ENCODE data around the gene MIF.
"Not testable (repeated sequence)": the region's sequence is repeated elsewhere in the genome, so short reads cannot be mapped to it uniquely, and the experiment has no call there.

The MIF gene

GRCh38 chr22:23903328-23903971 lies 9.3 kb downstream of the MIF start:
- no peak for DNase-seq (ENCODE audit: low spot score)

GRCh38 chr22:23904573-23905254 lies 10.5 kb downstream of the MIF start:
- DNase-seq (ENCODE audit: low spot score) = no peak

GRCh38 chr22:23906641-23907040 lies 12.5 kb downstream of the MIF start:
- no peak for DNase-seq (ENCODE audit: low spot score)

GRCh38 chr22:23907423-23907822 lies 13.2 kb downstream of the MIF start:
- DNase-seq (ENCODE audit: low spot score) = not testable (repeated sequence)

GRCh38 chr22:23908587-23909205 lies 14.5 kb downstream of the MIF start:
- DNase-seq (ENCODE audit: low spot score) = no peak

- no peak for DNase-seq (ENCODE audit: low spot score)
Measured at GRCh38 chr22:23909296-23909898, 15.2 kb downstream of the MIF start.

GRCh38 chr22:23910496-23911190 lies 16.5 kb downstream of the MIF start:
- no peak for DNase-seq (ENCODE audit: low spot score)

- no peak for DNase-seq (ENCODE audit: low spot score)
Measured at GRCh38 chr22:23911318-23911980, 17.3 kb downstream of the MIF start.

- no peak for DNase-seq (ENCODE audit: low spot score)
Measured at GRCh38 chr22:23912293-23912903, 18.2 kb downstream of the MIF start.

GRCh38 chr22:23913306-23913660 lies 19.1 kb downstream of the MIF start:
- DNase-seq (ENCODE audit: low spot score) = no peak

- DNase-seq (ENCODE audit: low spot score) = peak; percentile 98
Measured at GRCh38 chr22:23913661-23914353, 19.6 kb downstream of the MIF start.

GRCh38 chr22:23915290-23915689 lies 21.1 kb downstream of the MIF start:
- DNase-seq (ENCODE audit: low spot score) = no peak

- DNase-seq (ENCODE audit: low spot score) = not testable (repeated sequence)
Measured at GRCh38 chr22:23920267-23920611, 26.1 kb downstream of the MIF start.

GRCh38 chr22:23921586-23922201 lies 27.5 kb downstream of the MIF start:
- DNase-seq (ENCODE audit: low spot score) = not testable (repeated sequence)

GRCh38 chr22:23922921-23923320 lies 28.7 kb downstream of the MIF start:
- DNase-seq (ENCODE audit: low spot score) = no peak

GRCh38 chr22:23925020-23925606 lies 30.9 kb downstream of the MIF start:
- no peak for DNase-seq (ENCODE audit: low spot score)

GRCh38 chr22:23926561-23926960 lies 32.4 kb downstream of the MIF start:
- no peak for DNase-seq (ENCODE audit: low spot score)

GRCh38 chr22:23938328-23939016 lies 44.3 kb downstream of the MIF start:
- DNase-seq (ENCODE audit: low spot score) = no peak

GRCh38 chr22:23939017-23939357 lies 44.8 kb downstream of the MIF start:
- no peak for DNase-seq (ENCODE audit: low spot score)

- DNase-seq (ENCODE audit: low spot score) = not testable (repeated sequence)
Measured at GRCh38 chr22:23940166-23940565, 46.0 kb downstream of the MIF start.
